Measurements from ENCODE around the gene ESYT2. TPM values are rescaled to one million over a fixed set of nuclear protein-coding genes. Genes with fewer than 3 reads are reported as not detected.

ESYT2 gene
- total and polyA plus RNA-seq, 9 of the 15 experiments (the other 6 are each of a cell fraction or from before 2014, with no cell fraction given), result 5.8 to 86.9 (median 64.7) TPM

- H3K9me3 ChIP-seq (replicated peaks; ENCODE audit: control insufficient read depth, insufficient read depth, low read depth, low read length), result no peaks in the 10 kb centered on the region
- peaks cover 17% of the 10 kb centered on the region; the same call in 2 of the 3 replicates for H3K36me3 ChIP-seq (ENCODE audit: control insufficient read depth, insufficient read depth, low read length)
- H3K9me1 ChIP-seq (ENCODE audit: control insufficient read depth, insufficient read depth, low read length), result peaks cover 9% of the 10 kb centered on the region
- no peaks in the 10 kb centered on the region for H3K27me3 ChIP-seq (ENCODE audit: control insufficient read depth in 2 of 2, insufficient read depth in 2 of 2, low read length in 2 of 2)
- ChIA-PET CTCF (ENCODE audit: low intra/inter-chr PET ratio) (no interaction called here), POLR2A (interaction anchor here (1.2 to 1.9 kb wide), 7 partner anchors 8 to 157 kb away, joined by 3 to 10 read pairs (median 5); partner anchors contain the start of gene ESYT2)
- FAIRE-seq, result peak; percentile 90
- WGBS (ENCODE audit: insufficient coverage, low coverage, missing lambda C conversion rate), result 5% methylated on average over 7 of the region's 7 CpGs
- H3K9ac ChIP-seq (ENCODE audit: insufficient read depth in 1 of 2, low read depth in 2 of 2, low read length in 2 of 2), result no peak overlapping the region; a peak in 1 of 4 replicates
- in situ Hi-C loops (cut with MboI) (no loop called here), intact Hi-C loops (cut with micrococcal nuclease) (no loop called here)
- BruUV-seq (replicated peaks), result no TSS peak
- no peak overlapping the region for H2AFZ ChIP-seq (ENCODE audit: low read depth, low read length)
- ATAC-seq, result peak; percentile 47
- peaks cover 47% of the 10 kb centered on the region for H4K20me1 ChIP-seq (replicated peaks; ENCODE audit: control insufficient read depth, insufficient read depth, low read length)
- H3K4me3 ChIP-seq, result no peak overlapping the region
- DNase-seq (ENCODE audit: extremely low read depth in 1 of 4, low spot score in 3 of 4), result peak; percentile 45 to 78 (median 56)
- peaks cover 28 to 66% of the 10 kb centered on the region in 2 experiments for H3K4me1 ChIP-seq (replicated peaks in 1 of 2; ENCODE audit: control insufficient read depth in 2 of 2, insufficient read depth in 2 of 2, low read length in 2 of 2)
- H3K79me2 ChIP-seq (ENCODE audit: control insufficient read depth, insufficient read depth, low read length), result peaks cover 97% of the 10 kb centered on the region
- H3K27ac ChIP-seq (ENCODE audit: extremely low read depth, low read depth, low read length), result peak overlapping the region; percentile 73; the same call in 2 of the 3 replicates
- H3K4me2 ChIP-seq (ENCODE audit: insufficient read depth, low read length), result peak overlapping the region; percentile 35; the same call in 1 of the 2 replicates
- TF ChIP-seq NCOR1 (IDR thresholded peaks at IDR 0.05) (peak; percentile 78), MEF2A (IDR thresholded peaks at IDR 0.05; ENCODE audit: control insufficient read depth, low read depth, low read length) (0 out of 2 replicates have a peak, but pooled peaks have one; percentile 8), RCOR1 (IDR thresholded peaks at IDR 0.05; ENCODE audit: borderline replicate concordance in 1 of 2, low read depth in 2 of 2, low read length in 2 of 2) (peak; percentile 39 to 75; a peak in 3 of 4 replicates), CXXC5 (CRISPR knock-in tag; IDR thresholded peaks at IDR 0.05) (peak; percentile 43), CBFA2T2 (conservative IDR thresholded peaks at IDR 0.05) (peak; percentile 85), L3MBTL2 (IDR thresholded peaks at IDR 0.05) (peak; percentile 45; the same call in 1 of the 2 replicates), NCOA4 (IDR thresholded peaks at IDR 0.05; ENCODE audit: partially characterized antibody) (no peak), TCF3 (CRISPR knock-in tag; IDR thresholded peaks at IDR 0.05) (peak; percentile 81), MTA2 (IDR thresholded peaks at IDR 0.05; ENCODE audit: low read depth) (0 out of 2 replicates have a peak, but pooled peaks have one; percentile 39), DPF2 (IDR thresholded peaks at IDR 0.05) (peak; percentile 78), HDAC2 (IDR thresholded peaks at IDR 0.05) (peak; percentile 47; the same call in 1 of the 2 replicates), NFIC (IDR thresholded peaks at IDR 0.05) (peak; percentile 30; the same call in 1 of the 2 replicates), ZNF24 (IDR thresholded peaks at IDR 0.05) (0 out of 2 replicates have a peak, but pooled peaks have one; percentile 23), ZNF311 (CRISPR knock-in tag; IDR thresholded peaks at IDR 0.05) (no peak), NRF1 (conservative IDR thresholded peaks at IDR 0.05 in 1 of 2, IDR thresholded peaks at IDR 0.05 in 1 of 2) (no peak), ATF3 (IDR thresholded peaks at IDR 0.05) (peak; percentile 55; the same call in 1 of the 2 replicates), ATF3 (CRISPR knock-in tag; conservative IDR thresholded peaks at IDR 0.05) (no peak)
- TF ChIP-seq, protein P1, sequence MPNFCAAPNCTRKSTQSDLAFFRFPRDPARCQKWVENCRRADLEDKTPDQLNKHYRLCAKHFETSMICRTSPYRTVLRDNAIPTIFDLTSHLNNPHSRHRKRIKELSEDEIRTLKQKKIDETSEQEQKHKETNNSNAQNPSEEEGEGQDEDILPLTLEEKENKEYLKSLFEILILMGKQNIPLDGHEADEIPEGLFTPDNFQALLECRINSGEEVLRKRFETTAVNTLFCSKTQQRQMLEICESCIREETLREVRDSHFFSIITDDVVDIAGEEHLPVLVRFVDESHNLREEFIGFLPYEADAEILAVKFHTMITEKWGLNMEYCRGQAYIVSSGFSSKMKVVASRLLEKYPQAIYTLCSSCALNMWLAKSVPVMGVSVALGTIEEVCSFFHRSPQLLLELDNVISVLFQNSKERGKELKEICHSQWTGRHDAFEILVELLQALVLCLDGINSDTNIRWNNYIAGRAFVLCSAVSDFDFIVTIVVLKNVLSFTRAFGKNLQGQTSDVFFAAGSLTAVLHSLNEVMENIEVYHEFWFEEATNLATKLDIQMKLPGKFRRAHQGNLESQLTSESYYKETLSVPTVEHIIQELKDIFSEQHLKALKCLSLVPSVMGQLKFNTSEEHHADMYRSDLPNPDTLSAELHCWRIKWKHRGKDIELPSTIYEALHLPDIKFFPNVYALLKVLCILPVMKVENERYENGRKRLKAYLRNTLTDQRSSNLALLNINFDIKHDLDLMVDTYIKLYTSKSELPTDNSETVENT (CRISPR knock-in tag; IDR thresholded peaks at IDR 0.05), result no peak
- TF ChIP-seq, protein P2, sequence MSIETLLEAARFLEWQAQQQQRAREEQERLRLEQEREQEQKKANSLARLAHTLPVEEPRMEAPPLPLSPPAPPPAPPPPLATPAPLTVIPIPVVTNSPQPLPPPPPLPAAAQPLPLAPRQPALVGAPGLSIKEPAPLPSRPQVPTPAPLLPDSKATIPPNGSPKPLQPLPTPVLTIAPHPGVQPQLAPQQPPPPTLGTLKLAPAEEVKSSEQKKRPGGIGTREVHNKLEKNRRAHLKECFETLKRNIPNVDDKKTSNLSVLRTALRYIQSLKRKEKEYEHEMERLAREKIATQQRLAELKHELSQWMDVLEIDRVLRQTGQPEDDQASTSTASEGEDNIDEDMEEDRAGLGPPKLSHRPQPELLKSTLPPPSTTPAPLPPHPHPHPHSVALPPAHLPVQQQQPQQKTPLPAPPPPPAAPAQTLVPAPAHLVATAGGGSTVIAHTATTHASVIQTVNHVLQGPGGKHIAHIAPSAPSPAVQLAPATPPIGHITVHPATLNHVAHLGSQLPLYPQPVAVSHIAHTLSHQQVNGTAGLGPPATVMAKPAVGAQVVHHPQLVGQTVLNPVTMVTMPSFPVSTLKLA (conservative IDR thresholded peaks at IDR 0.05), result peak; percentile 94 to 95
Observed at GRCh38 chr7:158819571-158820203, 9.6 kb downstream of the ESYT2 start.

All from K562 (cell line).